ENCODE data around the gene PCGF2. TPM values are rescaled to one million over a fixed set of nuclear protein-coding genes. Genes with fewer than 3 reads are reported as not detected.

The PCGF2 gene
- polyA plus RNA-seq, 3 donors = 0.60 TPM; not detected in 2

- Histone ChIP-seq H4K20me1 (ENCODE audit: insufficient read depth, low read length) (no peaks in the 10 kb centered on the region), H3K79me2 (ENCODE audit: insufficient read depth, low read length) (no peaks in the 10 kb centered on the region), H3K9ac (ENCODE audit: insufficient read depth, low read length, poor library complexity, severe bottlenecking) (no peak overlapping the region), H3K4me1 (ENCODE audit: control insufficient read depth in 1 of 2, insufficient read depth in 2 of 2, low read length in 2 of 2) (peaks cover 38 to 44% of the 10 kb centered on the region in 2 donors), H3K27me3 (ENCODE audit: control insufficient read depth in 2 of 2, insufficient read depth in 2 of 2, low read length in 2 of 2) (peaks cover 17 to 50% of the 10 kb centered on the region in 2 donors), H3K4me3 (replicated peaks in 1 of 3; ENCODE audit: low read depth in 2 of 3, low read length in 3 of 3) (no peak overlapping the region), H2AFZ (ENCODE audit: insufficient read depth, low read depth, low read length, poor library complexity, severe bottlenecking) (no peak overlapping the region), H3K27ac (ENCODE audit: low read depth in 1 of 2, low read length in 2 of 2) (no peak overlapping the region), H3K9me3 (replicated peaks in 1 of 2; ENCODE audit: control insufficient read depth in 1 of 2, insufficient read depth in 1 of 2, low read length in 2 of 2) (no peaks in the 10 kb centered on the region), H3K4me2 (replicated peaks; ENCODE audit: extremely low read depth, low read length, poor library complexity, severe bottlenecking) (no peak overlapping the region), H3K36me3 (replicated peaks in 1 of 2; ENCODE audit: control insufficient read depth in 1 of 2, insufficient read depth in 2 of 2, low read length in 2 of 2) (no peaks in the 10 kb centered on the region)
- Mint-ChIP-seq H3K27me3 (ENCODE audit: low read depth in 3 of 3) (peaks cover 45 to 82% (median 68%) of the 10 kb centered on the region in 3 donors), H3K4me3 (peak overlapping the region in 1 of 2 donors; percentile 70), H3K27ac (no peak overlapping the region), H3K4me1 (peaks cover 36% of the 10 kb centered on the region), H3K9me3 (peaks cover 0 to 19% (median 4%) of the 10 kb centered on the region in 7 donors), H3K36me3 (peaks cover 3 to 5% of the 10 kb centered on the region in 2 donors)
- no CpG with 5 or more reads among the region's 4 CpGs for WGBS (ENCODE audit: insufficient coverage)
- no peak for DNase-seq
- no peak for TF ChIP-seq CTCF (IDR thresholded peaks at IDR 0.05)
- intact Hi-C loops (cut with micrococcal nuclease) = no loop called here
Observed at GRCh38 chr17:38745545-38745944, 2.6 kb downstream of the PCGF2 start.

- H3K4me1 ChIP-seq (ENCODE audit: control insufficient read depth in 1 of 2, insufficient read depth in 2 of 2, low read length in 2 of 2) = peaks cover 21 to 25% of the 10 kb centered on the region in 2 donors
- no peak overlapping the region for H3K9ac ChIP-seq (ENCODE audit: insufficient read depth, low read length, poor library complexity, severe bottlenecking)
- H3K9me3 ChIP-seq (replicated peaks in 1 of 2; ENCODE audit: control insufficient read depth in 1 of 2, insufficient read depth in 1 of 2, low read length in 2 of 2) = no peaks in the 10 kb centered on the region
- no peak for TF ChIP-seq CTCF (IDR thresholded peaks at IDR 0.05)
- Mint-ChIP-seq H3K27ac (no peak overlapping the region), H3K27me3 (ENCODE audit: low read depth in 3 of 3) (peaks cover 54 to 74% (median 56%) of the 10 kb centered on the region in 3 donors), H3K4me3 (peak overlapping the region in 1 of 2 donors; percentile 10), H3K4me1 (peaks cover 20% of the 10 kb centered on the region), H3K9me3 (peaks cover 0 to 15% (median 4%) of the 10 kb centered on the region in 7 donors), H3K36me3 (peaks cover 3 to 5% of the 10 kb centered on the region in 2 donors)
- DNase-seq = no peak
- no peaks in the 10 kb centered on the region for H3K36me3 ChIP-seq (replicated peaks in 1 of 2; ENCODE audit: control insufficient read depth in 1 of 2, insufficient read depth in 2 of 2, low read length in 2 of 2)
- no peak overlapping the region for H3K4me3 ChIP-seq (replicated peaks in 1 of 3; ENCODE audit: low read depth in 2 of 3, low read length in 3 of 3)
- H3K27ac ChIP-seq (ENCODE audit: low read depth in 1 of 2, low read length in 2 of 2) = no peak overlapping the region
- no peak overlapping the region for H2AFZ ChIP-seq (ENCODE audit: insufficient read depth, low read depth, low read length, poor library complexity, severe bottlenecking)
- H3K4me2 ChIP-seq (replicated peaks; ENCODE audit: extremely low read depth, low read length, poor library complexity, severe bottlenecking) = no peak overlapping the region
- H3K79me2 ChIP-seq (ENCODE audit: insufficient read depth, low read length) = no peaks in the 10 kb centered on the region
- intact Hi-C loops (cut with micrococcal nuclease) = no loop called here
- WGBS (ENCODE audit: insufficient coverage) = 100% methylated on average over 1 of the region's 4 CpGs
- H3K27me3 ChIP-seq (ENCODE audit: control insufficient read depth in 2 of 2, insufficient read depth in 2 of 2, low read length in 2 of 2) = peaks cover 17 to 37% of the 10 kb centered on the region in 2 donors
- no peaks in the 10 kb centered on the region for H4K20me1 ChIP-seq (ENCODE audit: insufficient read depth, low read length)
Observed at GRCh38 chr17:38743556-38744171, 4.5 kb downstream of the PCGF2 start.
